ENCODE measurements around the gene UNC79. TPM values are rescaled to one million over a fixed set of nuclear protein-coding genes. Genes with fewer than 3 reads are reported as not detected.

The UNC79 gene
- total RNA-seq, 1 donor from 2014 or later, result 0.18 TPM

DNA sequence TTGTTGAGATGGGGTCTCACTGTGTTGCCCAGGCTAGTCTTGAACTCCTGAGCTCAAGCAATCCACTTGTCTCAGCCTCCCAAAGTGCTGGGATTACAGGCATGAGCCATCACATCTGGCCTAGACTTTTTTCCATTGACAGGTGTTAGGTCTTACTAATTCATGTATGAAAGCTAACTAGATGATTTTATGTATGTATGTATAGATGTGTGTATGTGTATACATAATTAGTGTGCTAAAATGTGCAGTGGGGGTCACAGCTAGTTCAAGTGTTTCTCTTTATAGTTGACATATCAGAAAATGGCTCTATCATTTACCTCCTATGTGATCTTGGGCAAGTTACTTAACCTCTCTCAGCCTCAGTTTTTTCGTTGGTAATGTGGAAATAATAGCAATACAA, 23.5 kb downstream of the UNC79 start:
- no peaks in the 10 kb centered on the region for H3K36me3 ChIP-seq
- no peak overlapping the region for H3K4me3 ChIP-seq
- H3K4me1 ChIP-seq, result no peaks in the 10 kb centered on the region
- ATAC-seq, result no peak
- DNase-seq, result no peak
- TF ChIP-seq, protein P1, sequence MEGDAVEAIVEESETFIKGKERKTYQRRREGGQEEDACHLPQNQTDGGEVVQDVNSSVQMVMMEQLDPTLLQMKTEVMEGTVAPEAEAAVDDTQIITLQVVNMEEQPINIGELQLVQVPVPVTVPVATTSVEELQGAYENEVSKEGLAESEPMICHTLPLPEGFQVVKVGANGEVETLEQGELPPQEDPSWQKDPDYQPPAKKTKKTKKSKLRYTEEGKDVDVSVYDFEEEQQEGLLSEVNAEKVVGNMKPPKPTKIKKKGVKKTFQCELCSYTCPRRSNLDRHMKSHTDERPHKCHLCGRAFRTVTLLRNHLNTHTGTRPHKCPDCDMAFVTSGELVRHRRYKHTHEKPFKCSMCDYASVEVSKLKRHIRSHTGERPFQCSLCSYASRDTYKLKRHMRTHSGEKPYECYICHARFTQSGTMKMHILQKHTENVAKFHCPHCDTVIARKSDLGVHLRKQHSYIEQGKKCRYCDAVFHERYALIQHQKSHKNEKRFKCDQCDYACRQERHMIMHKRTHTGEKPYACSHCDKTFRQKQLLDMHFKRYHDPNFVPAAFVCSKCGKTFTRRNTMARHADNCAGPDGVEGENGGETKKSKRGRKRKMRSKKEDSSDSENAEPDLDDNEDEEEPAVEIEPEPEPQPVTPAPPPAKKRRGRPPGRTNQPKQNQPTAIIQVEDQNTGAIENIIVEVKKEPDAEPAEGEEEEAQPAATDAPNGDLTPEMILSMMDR (IDR thresholded peaks at IDR 0.05), result no peak
- H3K9me3 ChIP-seq, result no peaks in the 10 kb centered on the region
- no peaks in the 10 kb centered on the region for H3K27me3 ChIP-seq (ENCODE audit: low read depth)
- intact Hi-C loops (cut with DNase I), result no loop called here
- no peak overlapping the region for H3K27ac ChIP-seq

DNA sequence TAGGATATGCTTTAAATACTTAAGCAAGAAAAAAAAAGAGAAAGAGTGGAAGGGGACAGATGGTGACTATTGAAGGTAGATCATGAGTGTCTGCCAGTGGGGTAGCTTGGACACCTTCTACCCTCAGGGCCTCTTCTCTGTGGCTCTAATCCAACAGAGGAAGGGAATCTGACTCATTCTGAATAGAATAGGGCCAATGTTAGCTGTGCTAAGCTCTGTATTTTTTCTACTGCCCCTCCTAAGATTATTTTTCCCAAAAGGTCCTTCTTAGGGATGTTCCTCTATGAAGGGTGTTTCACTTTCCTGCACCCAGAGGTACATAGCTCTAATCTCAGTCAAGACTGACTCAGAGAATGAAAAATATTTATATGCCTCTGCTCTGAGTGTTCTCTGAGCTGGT, 25.6 kb downstream of the UNC79 start:
- H3K9me3 ChIP-seq, result no peaks in the 10 kb centered on the region
- H3K36me3 ChIP-seq, result no peaks in the 10 kb centered on the region
- no peaks in the 10 kb centered on the region for H3K4me1 ChIP-seq
- TF ChIP-seq, protein P1 (IDR thresholded peaks at IDR 0.05), result no peak
- intact Hi-C loops (cut with DNase I), result no loop called here
- no peak overlapping the region for H3K4me3 ChIP-seq
- no peak overlapping the region for H3K27ac ChIP-seq
- ATAC-seq (no peak), DNase-seq (no peak)
- H3K27me3 ChIP-seq (ENCODE audit: low read depth), result no peaks in the 10 kb centered on the region

DNA sequence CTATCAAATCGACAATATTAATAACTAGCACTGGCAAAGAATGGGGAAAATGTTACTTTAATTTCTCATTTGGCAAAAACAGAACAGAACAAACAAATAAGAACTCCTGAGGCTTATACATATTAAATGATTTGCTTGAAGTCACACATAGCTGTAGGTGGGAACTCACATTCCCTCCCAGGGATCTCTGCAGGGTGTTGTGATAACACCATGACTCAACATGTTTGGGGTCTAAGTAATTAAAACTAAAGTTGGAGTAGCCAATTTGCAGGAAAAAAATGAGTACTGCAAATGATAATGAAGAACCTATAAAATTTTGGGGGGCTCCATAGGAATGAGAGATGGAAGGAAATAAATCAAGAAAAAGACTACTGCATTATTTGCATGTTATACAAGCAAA, 27.5 kb downstream of the UNC79 start:
- no peaks in the 10 kb centered on the region for H3K27me3 ChIP-seq (ENCODE audit: low read depth)
- H3K36me3 ChIP-seq, result no peaks in the 10 kb centered on the region
- H3K4me1 ChIP-seq, result no peaks in the 10 kb centered on the region
- DNase-seq (no peak), ATAC-seq (no peak)
- no peak overlapping the region for H3K4me3 ChIP-seq
- intact Hi-C loops (cut with DNase I), result no loop called here
- TF ChIP-seq, protein P1 (IDR thresholded peaks at IDR 0.05), result no peak
- no peak overlapping the region for H3K27ac ChIP-seq
- H3K9me3 ChIP-seq, result no peaks in the 10 kb centered on the region

DNA sequence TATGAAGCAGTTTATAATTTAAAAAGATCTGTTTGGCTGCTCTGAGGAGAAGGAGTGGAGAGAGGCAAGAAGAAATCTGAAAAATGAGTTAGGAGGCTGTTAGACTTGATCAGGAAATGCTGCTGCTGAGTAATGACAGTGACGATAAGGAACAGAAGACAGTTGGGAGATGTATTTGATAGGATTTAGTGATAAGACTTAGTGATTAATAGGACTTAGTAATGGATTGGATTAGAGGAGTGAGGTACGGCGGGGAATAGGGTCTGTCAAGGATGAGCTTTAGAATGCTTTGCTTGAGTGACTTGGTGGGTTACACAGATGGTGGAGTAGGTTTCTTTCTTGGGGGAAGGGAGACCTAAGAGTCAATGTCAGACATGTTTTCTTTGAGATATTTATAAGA, 31.7 kb downstream of the UNC79 start:
- Histone ChIP-seq H3K27me3 (ENCODE audit: low read depth) (no peaks in the 10 kb centered on the region), H3K36me3 (no peaks in the 10 kb centered on the region), H3K9me3 (no peaks in the 10 kb centered on the region), H3K27ac (no peak overlapping the region), H3K4me1 (no peaks in the 10 kb centered on the region), H3K4me3 (no peak overlapping the region)
- TF ChIP-seq, protein P1 (IDR thresholded peaks at IDR 0.05), result no peak
- intact Hi-C loops (cut with DNase I), result no loop called here
- ATAC-seq (no peak), DNase-seq (no peak)

DNA sequence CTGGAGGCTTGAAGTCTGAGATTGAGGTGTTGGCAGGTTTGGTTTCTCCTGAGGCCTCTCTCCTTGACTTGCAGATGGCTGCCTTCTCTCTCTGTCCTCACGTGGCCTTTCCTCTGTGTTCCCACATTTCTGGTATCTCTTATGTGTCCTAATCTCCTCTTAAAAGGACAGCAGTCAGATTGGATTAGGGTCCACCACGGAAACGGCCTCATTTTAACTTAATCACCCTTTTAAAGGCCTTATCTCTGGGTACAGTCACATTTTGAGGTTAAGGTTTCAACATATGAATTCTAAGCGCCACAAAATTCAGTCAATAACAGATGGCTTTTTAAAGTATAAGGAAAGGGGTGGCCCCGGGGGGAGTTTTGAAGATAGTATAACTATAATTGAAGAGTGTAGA, 33.5 kb downstream of the UNC79 start:
- Histone ChIP-seq H3K36me3 (no peaks in the 10 kb centered on the region), H3K9me3 (no peaks in the 10 kb centered on the region), H3K4me1 (no peaks in the 10 kb centered on the region), H3K27me3 (ENCODE audit: low read depth) (no peaks in the 10 kb centered on the region), H3K27ac (no peak overlapping the region), H3K4me3 (no peak overlapping the region)
- DNase-seq (no peak), ATAC-seq (no peak)
- TF ChIP-seq, protein P1 (IDR thresholded peaks at IDR 0.05), result no peak
- intact Hi-C loops (cut with DNase I), result no loop called here

DNA sequence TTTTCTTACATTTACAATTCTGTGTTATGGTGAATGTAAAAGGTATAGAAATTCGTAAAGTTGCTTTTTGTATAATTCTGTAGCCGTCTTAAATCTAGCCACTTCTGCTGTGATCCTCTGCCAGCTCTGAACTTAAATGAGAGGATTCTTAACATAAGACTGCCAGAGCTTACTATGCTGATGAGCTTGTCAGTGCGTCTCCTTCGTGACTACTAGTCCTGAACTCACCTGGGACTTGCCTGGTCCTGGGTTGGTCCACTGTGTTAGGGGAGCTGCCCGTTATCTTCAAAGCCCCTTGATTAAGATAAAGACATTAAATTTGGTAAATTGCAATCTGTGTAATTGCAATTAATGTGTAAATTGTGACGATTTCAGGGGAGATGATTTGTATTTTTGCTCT, 44.7 kb downstream of the UNC79 start:
- intact Hi-C loops (cut with DNase I), result no loop called here
- no peaks in the 10 kb centered on the region for H3K9me3 ChIP-seq
- no peaks in the 10 kb centered on the region for H3K4me1 ChIP-seq
- ATAC-seq (no peak), DNase-seq (no peak)
- no peak overlapping the region for H3K27ac ChIP-seq
- TF ChIP-seq, protein P1 (IDR thresholded peaks at IDR 0.05), result no peak
- H3K27me3 ChIP-seq (ENCODE audit: low read depth), result no peaks in the 10 kb centered on the region
- no peak overlapping the region for H3K4me3 ChIP-seq
- H3K36me3 ChIP-seq, result no peaks in the 10 kb centered on the region

Data from lower lobe of right lung (tissue), 2 donors.